Measurements from ENCODE around the gene SCGB2A2. TPM values are rescaled to one million over a fixed set of nuclear protein-coding genes. Genes with fewer than 3 reads are reported as not detected.

Gene SCGB2A2
- total RNA-seq, 4 donors from 2014 or later, result not detected

- H3K4me1 ChIP-seq, result no peaks in the 10 kb centered on the region
- in situ Hi-C loops (cut with MboI; ENCODE audit: low pct_ligation_motif_present in 1 of 4, low pct_unique_long_range_greater_than_20kb in 1 of 4, low sequenced_read_pairs in 3 of 4) (no loop called here), intact Hi-C loops (cut with DNase I; ENCODE audit: low total_unique reads) (no loop called here)
- H3K4me3 ChIP-seq, result no peak overlapping the region
- H3K36me3 ChIP-seq, result no peaks in the 10 kb centered on the region
- no peak for DNase-seq
- no peak for TF ChIP-seq POLR2AphosphoS5 (IDR thresholded peaks at IDR 0.05)
- no peak for TF ChIP-seq POLR2A (IDR thresholded peaks at IDR 0.05)
- no peak for TF ChIP-seq CTCF (IDR thresholded peaks at IDR 0.05)
- no peak for TF ChIP-seq EP300 (IDR thresholded peaks at IDR 0.05; ENCODE audit: low read depth)
- 57 to 71% methylated on average over 1 to 3 of the region's 3 CpGs for WGBS, 2 donors (ENCODE audit: low coverage in 1 of 2)
- no peaks in the 10 kb centered on the region for H3K9me3 ChIP-seq
- no peak overlapping the region for H3K27ac ChIP-seq
- peaks cover 18% of the 10 kb centered on the region for H3K27me3 ChIP-seq
Measured at GRCh38 chr11:62267576-62267975, 2.4 kb upstream of the SCGB2A2 start.

- Histone ChIP-seq H3K27ac (no peak overlapping the region), H3K9me3 (no peaks in the 10 kb centered on the region), H3K27me3 (peaks cover 15% of the 10 kb centered on the region), H3K4me3 (no peak overlapping the region), H3K36me3 (no peaks in the 10 kb centered on the region), H3K4me1 (no peaks in the 10 kb centered on the region)
- in situ Hi-C loops (cut with MboI; ENCODE audit: low pct_ligation_motif_present in 1 of 4, low pct_unique_long_range_greater_than_20kb in 1 of 4, low sequenced_read_pairs in 3 of 4) (no loop called here), intact Hi-C loops (cut with DNase I; ENCODE audit: low total_unique reads) (no loop called here)
- no peak for DNase-seq
- WGBS, 2 donors (ENCODE audit: low coverage in 1 of 2), result 63 to 64% methylated on average over 4 to 5 of the region's 5 CpGs
- no peak for TF ChIP-seq EP300 (IDR thresholded peaks at IDR 0.05; ENCODE audit: low read depth)
- no peak for TF ChIP-seq POLR2A (IDR thresholded peaks at IDR 0.05)
- no peak for TF ChIP-seq CTCF (IDR thresholded peaks at IDR 0.05)
Measured at GRCh38 chr11:62273284-62273683, 3.3 kb downstream of the SCGB2A2 start.

- TF ChIP-seq POLR2AphosphoS5 (IDR thresholded peaks at IDR 0.05), result no peak
- Histone ChIP-seq H3K4me1 (no peaks in the 10 kb centered on the region), H3K27me3 (peaks cover 9% of the 10 kb centered on the region), H3K36me3 (no peaks in the 10 kb centered on the region), H3K9me3 (no peaks in the 10 kb centered on the region), H3K4me3 (no peak overlapping the region), H3K27ac (no peak overlapping the region)
- 74 to 80% methylated on average over 5 to 7 of the region's 7 CpGs for WGBS, 2 donors (ENCODE audit: low coverage in 1 of 2)
- in situ Hi-C loops (cut with MboI; ENCODE audit: low pct_ligation_motif_present in 1 of 4, low pct_unique_long_range_greater_than_20kb in 1 of 4, low sequenced_read_pairs in 3 of 4) (no loop called here), intact Hi-C loops (cut with DNase I; ENCODE audit: low total_unique reads) (no loop called here)
- no peak for DNase-seq
Measured at GRCh38 chr11:62273789-62274275, 3.9 kb downstream of the SCGB2A2 start.

- no peaks in the 10 kb centered on the region for H3K9me3 ChIP-seq
- no peak for DNase-seq
- in situ Hi-C loops (cut with MboI; ENCODE audit: low pct_ligation_motif_present in 1 of 4, low pct_unique_long_range_greater_than_20kb in 1 of 4, low sequenced_read_pairs in 3 of 4) (no loop called here), intact Hi-C loops (cut with DNase I; ENCODE audit: low total_unique reads) (no loop called here)
- no peak overlapping the region for H3K27ac ChIP-seq
- no peaks in the 10 kb centered on the region for H3K36me3 ChIP-seq
- no peaks in the 10 kb centered on the region for H3K4me1 ChIP-seq
- H3K27me3 ChIP-seq, result no peaks in the 10 kb centered on the region
- TF ChIP-seq EP300 (IDR thresholded peaks at IDR 0.05; ENCODE audit: low read depth), result no peak
- no peak for TF ChIP-seq CTCF (IDR thresholded peaks at IDR 0.05)
- no peak for TF ChIP-seq POLR2A (IDR thresholded peaks at IDR 0.05)
- no peak for TF ChIP-seq POLR2AphosphoS5 (IDR thresholded peaks at IDR 0.05)
- H3K4me3 ChIP-seq, result no peak overlapping the region
Measured at GRCh38 chr11:62280452-62280851, 10.5 kb downstream of the SCGB2A2 start.

GRCh38 chr11:62295504-62295903 lies 25.5 kb downstream of the SCGB2A2 start:
- H3K9me3 ChIP-seq, result no peaks in the 10 kb centered on the region
- H3K4me1 ChIP-seq, result no peaks in the 10 kb centered on the region
- no peak for TF ChIP-seq EP300 (IDR thresholded peaks at IDR 0.05; ENCODE audit: low read depth)
- TF ChIP-seq CTCF (IDR thresholded peaks at IDR 0.05), result no peak
- TF ChIP-seq POLR2A (IDR thresholded peaks at IDR 0.05), result no peak
- no peak for TF ChIP-seq POLR2AphosphoS5 (IDR thresholded peaks at IDR 0.05)
- in situ Hi-C loops (cut with MboI; ENCODE audit: low pct_ligation_motif_present in 1 of 4, low pct_unique_long_range_greater_than_20kb in 1 of 4, low sequenced_read_pairs in 3 of 4) (no loop called here), intact Hi-C loops (cut with DNase I; ENCODE audit: low total_unique reads) (no loop called here)
- no peak for DNase-seq
- no peak overlapping the region for H3K4me3 ChIP-seq
- WGBS, 2 donors (ENCODE audit: low coverage in 1 of 2), result 52% methylated on average over 2 of the region's 2 CpGs; no CpG with 5 or more reads in 1 of the 2 donors
- peaks cover 21% of the 10 kb centered on the region for H3K27me3 ChIP-seq
- H3K27ac ChIP-seq, result no peak overlapping the region
- H3K36me3 ChIP-seq, result no peaks in the 10 kb centered on the region
